K562 (cell line): Measurements from ENCODE around the gene METTL6. TPM values are rescaled to one million over a fixed set of nuclear protein-coding genes. Genes with fewer than 3 reads are reported as not detected.
A peak's percentile ranks its signal among the peaks of the same experiment; 100 is the strongest.

Source experiments
- ATF3 ChIP-seq, 2 experiments: fragments of 450-650 bp in 1 of 2; sonication (generic) in 1 of 2; formaldehyde crosslinking in 1 of 2; IDR thresholded peaks in 1 of 2; conservative IDR thresholded peaks in 1 of 2; 2 replicates each; pipeline versions ENCODE4 v1.6.1 to v1.8.1; 2016 to 2023; ENCODE audit warnings: mild to moderate bottlenecking in 2 of 2, moderate library complexity in 2 of 2, inconsistent platforms in 1 of 2, missing genetic modification reagents in 1 of 2
- CBX5 ChIP-seq: IDR thresholded peaks from 2 replicates; pipeline ENCODE4 v1.6.1; 2014; ENCODE audit warnings: low read depth, borderline replicate concordance
- ESRRA ChIP-seq: fragments of 450-650 bp; IDR thresholded peaks from 2 replicates; pipeline ENCODE4 v1.6.1; 2014; ENCODE audit warnings: low read depth, mild to moderate bottlenecking, moderate library complexity, borderline replicate concordance
- HDAC1 ChIP-seq, 2 experiments: fragments of 450-650 bp; IDR thresholded peaks; 2 replicates each; pipeline ENCODE4 v1.6.1; 2016 to 2017; ENCODE audit warnings: inconsistent platforms in 1 of 2, mild to moderate bottlenecking in 1 of 2, moderate library complexity in 1 of 2
- KLF6 ChIP-seq: fragments of 250-450 bp; sonication (Bioruptor Pico); IDR thresholded peaks from 2 replicates; pipeline ENCODE4 v1.4.0; 2020; ENCODE audit warnings: mild to moderate bottlenecking, moderate library complexity, borderline replicate concordance
- MAFF ChIP-seq: IDR thresholded peaks from 2 replicates; pipeline ENCODE4 v1.6.1; 2012; ENCODE audit warnings: low read length, improper control_type of control experiment
- NCOA1 ChIP-seq: fragments of 450-650 bp; IDR thresholded peaks from 2 replicates; pipeline ENCODE4 v1.6.1; 2016; ENCODE audit warnings: low read depth
- NR2C1 ChIP-seq, 2 experiments: fragments of 450-650 bp; IDR thresholded peaks; 2 replicates each; pipeline ENCODE4 v1.6.1; 2017; ENCODE audit warnings: mild to moderate bottlenecking in 2 of 2, antibody characterized with exemption in 1 of 2, inconsistent platforms in 1 of 2, missing compliant biosample characterization in 1 of 2, missing genetic modification characterization in 1 of 2
- NRF1 ChIP-seq, 2 experiments: fragments of 450-650 bp; IDR thresholded peaks in 1 of 2; conservative IDR thresholded peaks in 1 of 2; 2 replicates each; pipeline ENCODE4 v1.6.1; 2014; ENCODE audit warnings: mild to moderate bottlenecking in 2 of 2
- RFX7 ChIP-seq: fragments of 250-450 bp; sonication (Bioruptor Pico); IDR thresholded peaks from 2 replicates; pipeline ENCODE4 v1.5.1; 2021; ENCODE audit warnings: mild to moderate bottlenecking
- RREB1 ChIP-seq: fragments of 250-450 bp; sonication (Bioruptor Pico); IDR thresholded peaks from 2 replicates; pipeline ENCODE4 v1.4.0; 2020
- ZNF766 ChIP-seq: fragments of 200-800 bp; sonication (Bioruptor generic); conservative IDR thresholded peaks from 2 replicates; pipeline ENCODE4 v1.6.1; 2016; ENCODE audit warnings: missing genetic modification characterization, missing compliant biosample characterization
- polyA plus RNA-seq, 8 experiments: library from polyadenylated mRNA; depleted of rRNA in 4 of 8; stranded (reverse) in 5 of 8; unstranded in 3 of 8; fragments of >200 nt; fragmentation: Nextera tagmentation in 2 of 8; fragmentation: Illumina TruSeq in 1 of 8; extraction: Ambion mirVana in 2 of 8; extraction: Trizol in 1 of 8; gene quantifications; 2 replicates each; pipeline versions ENCODE4 v1.2.1 to v1.2.3, GENCODE V29; 2011 to 2014; ENCODE audit warnings: inconsistent platforms in 1 of 8, missing spikeins in 1 of 8
- total RNA-seq, 7 experiments: library from RNA; depleted of rRNA in 6 of 7; stranded (reverse); fragments of >200 nt in 6 of 7; fragmentation: Illumina TruSeq in 2 of 7; extraction: Trizol in 2 of 7; gene quantifications; 2 replicates each; pipeline versions ENCODE4 v1.2.1 to v1.2.3, GENCODE V29; 2011 to 2021; ENCODE audit warnings: low replicate concordance in 1 of 7
- TF ChIP-seq, protein P1 (sequence below): conservative IDR thresholded peaks from 2 replicates; pipeline ENCODE4 v1.6.1; 2011; ENCODE audit warnings: low read depth, mild to moderate bottlenecking, low read length; ENCODE audit not compliant: control insufficient read depth
- TF ChIP-seq, protein P2 (sequence below): sonication (generic); formaldehyde crosslinking; IDR thresholded peaks from 2 replicates; pipeline ENCODE4 v1.8.1; 2023; ENCODE audit warnings: mild to moderate bottlenecking, missing genetic modification reagents

Gene METTL6
- total and polyA plus RNA-seq, 9 of the 15 experiments (the other 6 are each of a cell fraction or from before 2014, with no cell fraction given): 18.8 to 61.5 (median 33.9) TPM

- TF ChIP-seq, protein P1, sequence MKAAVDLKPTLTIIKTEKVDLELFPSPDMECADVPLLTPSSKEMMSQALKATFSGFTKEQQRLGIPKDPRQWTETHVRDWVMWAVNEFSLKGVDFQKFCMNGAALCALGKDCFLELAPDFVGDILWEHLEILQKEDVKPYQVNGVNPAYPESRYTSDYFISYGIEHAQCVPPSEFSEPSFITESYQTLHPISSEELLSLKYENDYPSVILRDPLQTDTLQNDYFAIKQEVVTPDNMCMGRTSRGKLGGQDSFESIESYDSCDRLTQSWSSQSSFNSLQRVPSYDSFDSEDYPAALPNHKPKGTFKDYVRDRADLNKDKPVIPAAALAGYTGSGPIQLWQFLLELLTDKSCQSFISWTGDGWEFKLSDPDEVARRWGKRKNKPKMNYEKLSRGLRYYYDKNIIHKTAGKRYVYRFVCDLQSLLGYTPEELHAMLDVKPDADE: peak; percentile 83; the same call in 1 of the 2 replicates
- TF ChIP-seq, protein P2, sequence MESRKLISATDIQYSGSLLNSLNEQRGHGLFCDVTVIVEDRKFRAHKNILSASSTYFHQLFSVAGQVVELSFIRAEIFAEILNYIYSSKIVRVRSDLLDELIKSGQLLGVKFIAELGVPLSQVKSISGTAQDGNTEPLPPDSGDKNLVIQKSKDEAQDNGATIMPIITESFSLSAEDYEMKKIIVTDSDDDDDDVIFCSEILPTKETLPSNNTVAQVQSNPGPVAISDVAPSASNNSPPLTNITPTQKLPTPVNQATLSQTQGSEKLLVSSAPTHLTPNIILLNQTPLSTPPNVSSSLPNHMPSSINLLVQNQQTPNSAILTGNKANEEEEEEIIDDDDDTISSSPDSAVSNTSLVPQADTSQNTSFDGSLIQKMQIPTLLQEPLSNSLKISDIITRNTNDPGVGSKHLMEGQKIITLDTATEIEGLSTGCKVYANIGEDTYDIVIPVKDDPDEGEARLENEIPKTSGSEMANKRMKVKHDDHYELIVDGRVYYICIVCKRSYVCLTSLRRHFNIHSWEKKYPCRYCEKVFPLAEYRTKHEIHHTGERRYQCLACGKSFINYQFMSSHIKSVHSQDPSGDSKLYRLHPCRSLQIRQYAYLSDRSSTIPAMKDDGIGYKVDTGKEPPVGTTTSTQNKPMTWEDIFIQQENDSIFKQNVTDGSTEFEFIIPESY (CRISPR knock-in tag): no peak
- no peak for TF ChIP-seq RREB1 (CRISPR knock-in tag)
- 0 out of 2 replicates have a peak, but pooled peaks have one; percentile 58 for TF ChIP-seq ZNF766 (CRISPR knock-in tag)
- peak; percentile 70 for TF ChIP-seq NR2C1 (IDR thresholded peaks at IDR 0.05)
- TF ChIP-seq NR2C1 (tag; IDR thresholded peaks at IDR 0.05): peak; percentile 79
- TF ChIP-seq RFX7 (CRISPR knock-in tag): no peak
- peak; percentile 22; the same call in 1 of the 2 replicates for TF ChIP-seq ESRRA
- no peak for TF ChIP-seq MAFF
- TF ChIP-seq KLF6 (CRISPR knock-in tag): peak; percentile 28; the same call in 1 of the 2 replicates
- peak; percentile 96 for TF ChIP-seq NCOA1
- 0 out of 4 replicates have a peak, but pooled peaks of 1 of the 2 experiments have one; percentile 37 for TF ChIP-seq NRF1 (conservative IDR thresholded peaks at IDR 0.05 in 1 of 2, IDR thresholded peaks at IDR 0.05 in 1 of 2)
- TF ChIP-seq CBX5: no peak
- no peak for TF ChIP-seq ATF3 (IDR thresholded peaks at IDR 0.05)
- no peak for TF ChIP-seq ATF3 (CRISPR knock-in tag; conservative IDR thresholded peaks at IDR 0.05)
- peak in 1 of 2 experiments; percentile 89; a peak in 2 of 4 replicates for TF ChIP-seq HDAC1 (IDR thresholded peaks at IDR 0.05)
Observed at GRCh38 chr3:15427182-15427880, at the start of gene METTL6, which contains the start of gene EAF1 (continued).
